ENCODE data around the gene ISM1. TPM values are rescaled to one million over a fixed set of nuclear protein-coding genes. Genes with fewer than 3 reads are reported as not detected.

The ISM1 gene
- total RNA-seq, 4 donors from 2014 or later: 2.3 to 17.5 (median 4.4) TPM

DNA sequence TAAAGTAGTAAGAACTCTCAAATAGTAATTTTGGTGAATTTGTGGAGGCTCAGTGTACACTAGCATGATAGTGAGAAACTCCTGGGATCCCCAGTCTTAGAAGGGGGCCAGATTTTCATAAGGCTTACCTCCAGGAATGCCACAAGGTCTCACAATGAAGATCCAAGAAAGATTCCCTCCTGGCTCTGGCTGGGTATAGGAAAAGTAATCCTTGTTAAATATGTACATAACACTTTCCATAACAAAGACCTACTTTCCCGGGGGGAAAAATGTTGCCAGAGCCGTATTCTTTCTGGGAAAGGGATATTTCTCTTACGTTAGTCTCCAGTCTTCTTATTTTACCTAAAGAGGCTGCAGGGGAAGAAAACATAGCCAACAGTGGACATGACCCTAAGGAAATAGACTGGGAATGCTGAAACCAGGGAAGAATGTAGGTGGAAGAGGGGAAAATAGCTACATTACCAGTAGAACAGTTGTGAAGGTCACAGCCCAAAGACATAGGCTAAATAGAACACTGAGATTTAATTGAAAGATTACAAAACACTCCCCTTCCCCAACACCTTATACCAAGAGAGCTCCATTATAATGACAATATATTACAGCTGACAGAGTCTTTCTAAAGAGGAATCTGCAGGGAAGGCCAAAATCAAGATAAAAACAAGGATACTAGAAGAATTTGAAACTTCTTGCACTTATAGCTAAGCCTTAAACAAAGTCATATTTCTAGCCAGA lies 34.9 kb upstream of the ISM1 start:
- Histone ChIP-seq H3K9me3 (no peaks in the 10 kb centered on the region), H3K36me3 (no peaks in the 10 kb centered on the region), H3K27me3 (no peaks in the 10 kb centered on the region), H3K4me3 (no peak overlapping the region), H3K4me1 (no peaks in the 10 kb centered on the region), H3K27ac (no peak overlapping the region)
- TF ChIP-seq, protein P1, sequence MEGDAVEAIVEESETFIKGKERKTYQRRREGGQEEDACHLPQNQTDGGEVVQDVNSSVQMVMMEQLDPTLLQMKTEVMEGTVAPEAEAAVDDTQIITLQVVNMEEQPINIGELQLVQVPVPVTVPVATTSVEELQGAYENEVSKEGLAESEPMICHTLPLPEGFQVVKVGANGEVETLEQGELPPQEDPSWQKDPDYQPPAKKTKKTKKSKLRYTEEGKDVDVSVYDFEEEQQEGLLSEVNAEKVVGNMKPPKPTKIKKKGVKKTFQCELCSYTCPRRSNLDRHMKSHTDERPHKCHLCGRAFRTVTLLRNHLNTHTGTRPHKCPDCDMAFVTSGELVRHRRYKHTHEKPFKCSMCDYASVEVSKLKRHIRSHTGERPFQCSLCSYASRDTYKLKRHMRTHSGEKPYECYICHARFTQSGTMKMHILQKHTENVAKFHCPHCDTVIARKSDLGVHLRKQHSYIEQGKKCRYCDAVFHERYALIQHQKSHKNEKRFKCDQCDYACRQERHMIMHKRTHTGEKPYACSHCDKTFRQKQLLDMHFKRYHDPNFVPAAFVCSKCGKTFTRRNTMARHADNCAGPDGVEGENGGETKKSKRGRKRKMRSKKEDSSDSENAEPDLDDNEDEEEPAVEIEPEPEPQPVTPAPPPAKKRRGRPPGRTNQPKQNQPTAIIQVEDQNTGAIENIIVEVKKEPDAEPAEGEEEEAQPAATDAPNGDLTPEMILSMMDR (IDR thresholded peaks at IDR 0.05): no peak
- TF ChIP-seq POLR2A (IDR thresholded peaks at IDR 0.05): no peak
- 54 to 58% methylated on average over 3 of the region's 3 CpGs for WGBS, 2 donors
- DNase-seq: no peak
- intact Hi-C loops (cut with DNase I): no loop called here

DNA sequence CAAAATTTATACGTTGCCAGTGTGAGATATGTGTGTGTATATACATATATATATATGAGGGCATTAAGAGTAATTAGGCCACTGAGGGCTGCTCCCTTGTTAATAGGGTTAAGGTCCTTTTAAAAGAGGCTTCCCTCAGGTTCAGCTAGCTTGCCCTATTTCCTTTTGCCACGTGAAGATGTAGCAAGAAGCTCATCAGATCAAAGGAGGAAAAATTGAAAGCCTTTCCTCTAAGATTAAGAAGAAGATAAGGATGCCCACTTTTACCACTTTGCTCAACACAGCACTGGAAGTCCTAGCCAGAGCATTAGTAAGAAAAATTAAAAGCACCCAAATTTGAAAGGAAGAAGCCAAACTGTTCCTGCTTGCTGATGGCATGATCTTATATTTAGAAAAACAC lies 33.2 kb upstream of the ISM1 start:
- Histone ChIP-seq H3K27ac (no peak overlapping the region), H3K9me3 (no peaks in the 10 kb centered on the region), H3K4me1 (no peaks in the 10 kb centered on the region), H3K36me3 (no peaks in the 10 kb centered on the region), H3K4me3 (no peak overlapping the region), H3K27me3 (no peaks in the 10 kb centered on the region)
- WGBS, 2 donors: 60 to 79% methylated on average over 2 of the region's 2 CpGs
- no peak for DNase-seq
- no peak for TF ChIP-seq POLR2A (IDR thresholded peaks at IDR 0.05)
- TF ChIP-seq, protein P1 (IDR thresholded peaks at IDR 0.05): no peak
- intact Hi-C loops (cut with DNase I): no loop called here

DNA sequence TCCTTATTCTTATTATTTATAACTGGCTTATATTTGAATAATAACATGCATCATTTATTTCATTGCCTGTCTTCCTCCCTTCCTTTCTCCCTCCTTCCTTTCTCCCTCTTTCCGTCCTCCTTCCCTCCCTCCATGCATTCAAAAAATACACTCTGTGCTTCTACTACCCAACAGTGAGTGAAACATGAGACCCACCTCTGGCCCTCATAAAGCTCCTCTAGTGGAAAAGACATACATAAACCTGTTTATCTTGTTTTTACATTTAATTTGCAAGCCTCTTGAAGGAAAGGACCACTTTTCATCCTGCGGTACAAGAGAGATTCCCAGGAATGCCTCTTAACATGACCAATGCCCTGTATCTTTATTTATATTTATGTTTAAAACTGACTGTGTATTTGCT lies 21.8 kb upstream of the ISM1 start:
- peaks cover 0 to 38% (median 5%) of the 10 kb centered on the region in 3 donors for H3K4me1 ChIP-seq
- no peaks in the 10 kb centered on the region for H3K27me3 ChIP-seq
- H3K9me3 ChIP-seq: no peaks in the 10 kb centered on the region
- DNase-seq: no peak
- WGBS, 2 donors: 89 to 90% methylated on average over 2 of the region's 2 CpGs
- intact Hi-C loops (cut with DNase I): no loop called here
- no peaks in the 10 kb centered on the region for H3K36me3 ChIP-seq
- H3K4me3 ChIP-seq: no peak overlapping the region
- H3K27ac ChIP-seq: no peak overlapping the region
- no peak for TF ChIP-seq POLR2A (IDR thresholded peaks at IDR 0.05)
- TF ChIP-seq, protein P1 (IDR thresholded peaks at IDR 0.05): no peak

DNA sequence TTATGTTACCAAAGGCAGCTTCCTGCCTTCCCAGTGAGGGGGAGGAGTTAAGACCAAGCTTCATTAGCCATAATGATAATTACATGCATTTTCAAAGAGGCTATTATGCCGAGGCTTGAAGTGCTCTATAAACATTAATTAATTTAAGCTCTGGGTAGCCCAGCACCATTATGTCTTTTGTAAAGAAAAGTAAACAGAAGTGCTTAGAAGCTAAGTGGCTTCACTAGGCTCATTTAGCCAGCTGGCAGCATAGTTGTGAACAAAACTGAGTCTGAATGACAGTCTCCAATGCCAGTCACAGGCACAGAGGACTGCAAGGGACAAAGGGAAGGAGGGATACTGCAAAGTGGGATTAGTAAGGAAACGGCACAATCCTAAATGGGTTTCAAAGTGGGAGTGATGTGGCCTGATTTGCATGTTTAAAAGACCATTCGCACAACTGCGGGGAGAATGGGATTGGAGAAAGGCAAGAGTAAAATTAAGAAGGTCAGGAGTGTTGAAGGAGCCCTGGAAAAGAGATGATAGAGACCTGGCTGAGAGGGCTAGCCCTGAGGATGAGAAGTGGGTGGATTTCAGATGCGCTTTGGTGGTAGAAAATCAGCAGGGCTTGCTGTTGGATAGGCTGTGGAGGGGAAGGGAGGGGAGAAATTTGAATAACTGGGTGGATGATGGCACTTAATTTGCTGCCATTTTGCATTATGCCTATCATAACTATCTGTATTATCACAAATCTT lies 20.1 kb upstream of the ISM1 start:
- H3K27ac ChIP-seq: no peak overlapping the region
- no peak overlapping the region for H3K4me3 ChIP-seq
- DNase-seq: no peak
- no peaks in the 10 kb centered on the region for H3K27me3 ChIP-seq
- H3K9me3 ChIP-seq: no peaks in the 10 kb centered on the region
- intact Hi-C loops (cut with DNase I): no loop called here
- no peak for TF ChIP-seq POLR2A (IDR thresholded peaks at IDR 0.05)
- TF ChIP-seq, protein P1 (IDR thresholded peaks at IDR 0.05): no peak
- WGBS, 2 donors: 63 to 67% methylated on average over 5 of the region's 5 CpGs
- no peaks in the 10 kb centered on the region for H3K36me3 ChIP-seq
- peaks cover 0 to 54% (median 5%) of the 10 kb centered on the region in 3 donors for H3K4me1 ChIP-seq

DNA sequence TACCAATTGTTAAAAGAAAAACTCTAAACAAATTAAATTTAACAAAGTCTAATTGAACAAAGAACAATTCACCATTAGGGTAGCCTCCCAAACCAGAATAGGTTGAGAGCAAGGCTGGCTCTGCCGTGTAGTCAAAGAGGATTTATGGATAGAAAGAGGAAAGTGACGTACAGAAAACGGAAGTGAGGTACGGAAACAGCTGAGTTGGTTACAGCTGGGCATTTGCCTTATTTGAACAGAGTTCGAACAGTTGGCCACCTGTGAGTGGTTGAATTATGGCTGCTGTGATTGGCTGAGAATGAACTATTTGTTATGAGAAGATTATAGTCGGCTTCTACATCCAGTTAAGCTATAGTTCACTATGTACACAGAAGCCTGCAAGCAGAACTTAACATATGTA lies 18.5 kb upstream of the ISM1 start:
- no peak overlapping the region for H3K27ac ChIP-seq
- no peaks in the 10 kb centered on the region for H3K27me3 ChIP-seq
- WGBS, 2 donors: 61 to 71% methylated on average over 6 of the region's 6 CpGs
- peaks cover 0 to 58% (median 5%) of the 10 kb centered on the region in 3 donors for H3K4me1 ChIP-seq
- no peak for DNase-seq
- no peaks in the 10 kb centered on the region for H3K9me3 ChIP-seq
- intact Hi-C loops (cut with DNase I): no loop called here
- H3K4me3 ChIP-seq: no peak overlapping the region
- H3K36me3 ChIP-seq: no peaks in the 10 kb centered on the region
- TF ChIP-seq, protein P1 (IDR thresholded peaks at IDR 0.05): no peak
- no peak for TF ChIP-seq POLR2A (IDR thresholded peaks at IDR 0.05)
